MM.1S (cell line): ENCODE measurements around the gene BLOC1S4.

Experiments used
- CTCF ChIP-seq: fragments of 300-600 bp; sonication (generic); IDR thresholded peaks from 2 replicates; pipeline ENCODE4 v1.5.1; 2016; ENCODE audit warnings: antibody characterized with exemption, low read length, mixed read lengths
- EZH2 ChIP-seq: fragments of 300-600 bp; sonication (generic); optimal IDR thresholded peaks from 2 replicates; pipeline ENCODE3; 2017; ENCODE audit warnings: low read depth, mild to moderate bottlenecking, antibody characterized with exemption, low read length, mixed read lengths

GRCh38 chr4:6710282-6710681, 5.7 kb upstream of the BLOC1S4 start:
- no peak for TF ChIP-seq CTCF
- TF ChIP-seq EZH2: no peak
